GM18909 (cell line): ENCODE results near the gene RHEB.

Source experiments
- ATAC-seq: cut with Tn5 transposase; IDR thresholded peaks from one replicate; pipeline ENCODE4 v1.9.1; 2021; ENCODE audit warnings: mild to moderate bottlenecking; ENCODE audit not compliant: unreplicated experiment, poor library complexity

RHEB gene

DNA sequence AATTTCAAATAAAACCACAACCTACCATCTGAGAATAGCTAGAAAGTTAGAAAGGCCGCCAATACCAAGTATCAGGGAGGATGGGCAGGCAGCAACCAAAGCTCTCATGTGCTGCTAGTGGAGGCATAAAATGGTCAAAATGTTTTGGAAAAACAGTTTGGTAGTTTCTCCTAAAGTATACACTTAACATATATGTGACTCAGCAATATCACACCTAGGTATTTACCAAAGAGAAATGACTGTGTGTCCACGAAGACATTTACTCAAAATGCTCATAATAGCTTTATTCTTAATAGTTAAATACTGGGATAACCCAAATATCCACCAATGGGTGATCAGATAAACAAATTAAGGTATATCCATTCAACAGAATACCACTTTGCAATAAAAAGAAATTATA is 14.3 kb downstream of the RHEB start:
- no peak for ATAC-seq

DNA sequence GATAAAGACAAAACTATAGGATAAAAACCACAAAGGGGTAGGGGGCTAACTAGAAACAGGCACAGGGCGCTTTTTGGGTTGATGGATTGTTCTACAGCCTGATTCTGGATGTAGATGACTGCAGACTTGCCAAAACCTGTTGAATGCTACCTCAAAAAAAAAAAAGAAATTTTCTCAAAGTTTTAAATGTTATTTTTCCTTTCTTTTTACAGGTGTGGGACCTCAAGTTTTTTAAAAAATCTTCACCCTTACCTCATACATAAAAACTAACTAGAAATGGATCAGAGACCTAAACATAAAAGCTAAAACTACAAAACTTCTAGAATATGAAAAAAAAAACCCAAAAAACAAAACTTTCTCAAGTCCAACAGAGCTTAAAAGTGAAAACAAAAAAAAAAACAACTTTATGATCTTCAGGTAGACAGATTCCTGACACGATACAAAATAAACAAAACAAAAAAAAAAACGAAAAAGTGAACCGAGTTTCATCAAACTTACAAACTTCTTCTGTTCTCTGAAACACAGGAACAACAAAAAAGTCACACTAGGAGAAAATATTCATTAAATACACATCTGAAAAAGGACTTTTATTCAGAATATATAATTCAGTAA is 14.9 kb downstream of the RHEB start:
- ATAC-seq, result no peak

DNA sequence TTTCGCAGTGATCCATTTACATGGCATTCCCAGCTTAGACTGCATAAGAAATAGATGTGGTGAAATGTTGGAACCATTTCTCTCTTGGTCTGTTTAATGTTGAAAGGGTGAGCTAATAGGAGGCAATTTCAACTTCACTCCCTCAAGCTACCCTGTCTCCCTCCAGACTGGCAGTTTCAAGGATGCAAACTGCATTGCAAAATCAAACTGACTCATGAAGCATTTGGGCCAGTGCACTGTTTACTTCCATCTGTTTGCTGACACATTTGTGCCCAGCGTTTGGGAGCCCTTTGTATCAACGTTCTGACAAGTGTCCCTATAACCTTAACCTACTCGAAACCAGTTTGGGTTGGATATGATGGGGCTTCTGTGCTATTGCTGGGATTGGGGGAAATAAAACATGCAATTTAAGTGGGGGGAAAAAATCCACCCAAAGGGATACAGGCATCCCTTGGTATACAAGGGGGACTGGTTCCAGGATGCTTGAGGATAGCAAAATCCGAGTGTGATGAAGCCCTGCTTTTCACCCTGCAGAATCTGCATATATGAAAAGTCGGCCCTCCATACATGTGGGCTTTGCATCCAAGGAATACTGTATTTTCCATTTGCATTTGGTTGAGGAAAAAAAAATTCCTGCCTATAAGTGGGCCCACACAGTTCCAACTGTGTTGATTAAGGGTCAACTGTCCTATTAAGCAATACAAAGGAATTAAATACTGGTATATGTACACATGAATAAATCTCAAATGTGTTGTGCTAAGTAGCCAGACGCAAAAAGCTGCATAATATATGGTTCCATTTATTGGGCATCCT is 15.6 kb downstream of the RHEB start:
- no peak for ATAC-seq

DNA sequence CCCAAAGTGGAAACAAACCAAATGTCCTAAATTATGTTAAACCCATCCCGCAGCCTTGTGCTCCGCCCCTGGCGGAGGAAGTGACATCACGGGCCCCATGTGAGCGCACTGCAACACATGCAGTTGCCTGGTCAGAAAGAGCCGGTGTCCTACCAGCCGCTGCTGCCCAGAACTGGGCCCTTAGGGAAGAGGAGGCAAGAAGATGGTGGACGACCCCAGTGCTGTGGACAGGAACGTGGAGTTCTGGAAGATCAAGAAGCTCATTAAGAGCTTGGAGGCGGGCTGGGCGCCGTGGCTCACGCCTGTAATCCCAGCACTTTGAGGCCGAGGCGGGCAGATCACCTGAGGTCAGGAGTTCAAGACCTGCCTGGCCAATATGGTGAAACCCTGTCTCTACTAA is 18.0 kb downstream of the RHEB start:
- no peak for ATAC-seq

DNA sequence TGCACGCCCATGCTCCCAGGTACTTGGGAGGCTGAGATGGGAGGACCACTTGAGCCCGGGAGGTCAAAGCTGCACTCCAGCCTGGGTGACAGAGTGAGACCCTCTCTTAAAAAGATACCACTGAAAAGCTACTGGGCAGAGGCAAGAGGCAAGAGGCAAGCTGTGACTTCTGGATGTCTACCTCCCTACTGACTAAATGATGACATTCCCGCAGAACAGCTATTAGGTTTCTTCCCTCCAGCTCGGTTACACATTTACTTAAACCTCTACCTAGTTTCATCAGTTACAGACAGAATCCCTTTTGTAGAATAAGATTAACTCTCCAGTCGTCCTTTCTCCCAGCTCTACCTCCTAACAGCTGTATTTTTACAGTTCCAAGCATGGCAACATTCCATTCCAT is 21.2 kb downstream of the RHEB start:
- ATAC-seq, result no peak

DNA sequence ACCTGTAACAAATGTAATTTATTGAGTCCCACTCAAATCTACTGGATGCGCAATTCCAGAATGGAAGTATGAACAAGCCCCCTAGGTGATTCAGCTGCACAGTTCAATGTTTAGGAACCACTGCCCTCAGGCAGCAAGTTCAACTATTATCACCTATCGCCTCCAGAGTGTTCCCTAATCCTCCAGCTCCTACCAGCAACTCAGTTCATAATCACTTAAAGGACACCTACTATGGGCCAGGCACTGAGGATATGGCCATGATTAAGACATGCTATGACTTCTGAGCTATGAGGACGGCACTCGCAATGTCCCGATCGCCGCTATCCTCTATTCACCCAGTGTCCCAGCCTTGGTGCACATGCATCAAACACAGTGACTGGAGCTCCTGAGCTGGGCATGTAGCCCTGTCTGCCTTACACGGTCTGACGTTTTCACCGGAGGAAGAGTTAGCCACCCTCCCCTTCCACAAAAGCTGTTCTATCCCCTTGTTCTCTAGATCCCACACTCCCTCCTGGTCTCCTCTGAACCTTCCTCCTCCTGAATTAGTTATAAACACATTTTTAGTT is 22.3 kb downstream of the RHEB start:
- no peak for ATAC-seq

DNA sequence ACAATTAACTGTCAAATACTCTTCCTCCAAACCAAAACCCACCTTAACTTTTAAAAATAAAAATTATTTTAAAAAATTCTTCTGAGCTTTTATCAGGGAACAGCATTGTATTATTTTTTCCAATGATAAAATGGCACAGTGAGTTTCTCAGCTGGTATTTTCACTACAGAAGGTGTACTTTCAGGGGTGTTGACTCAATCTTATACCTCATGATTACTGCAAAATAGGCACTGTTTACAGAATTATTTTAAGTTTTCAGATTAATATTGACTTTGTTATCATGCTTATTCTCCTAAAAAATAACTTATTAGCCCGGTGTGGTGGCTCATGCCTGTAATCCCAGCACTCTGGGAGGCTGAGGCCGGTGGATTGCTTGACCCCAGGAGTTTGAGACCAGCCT is 24.3 kb downstream of the RHEB start:
- ATAC-seq, result no peak

DNA sequence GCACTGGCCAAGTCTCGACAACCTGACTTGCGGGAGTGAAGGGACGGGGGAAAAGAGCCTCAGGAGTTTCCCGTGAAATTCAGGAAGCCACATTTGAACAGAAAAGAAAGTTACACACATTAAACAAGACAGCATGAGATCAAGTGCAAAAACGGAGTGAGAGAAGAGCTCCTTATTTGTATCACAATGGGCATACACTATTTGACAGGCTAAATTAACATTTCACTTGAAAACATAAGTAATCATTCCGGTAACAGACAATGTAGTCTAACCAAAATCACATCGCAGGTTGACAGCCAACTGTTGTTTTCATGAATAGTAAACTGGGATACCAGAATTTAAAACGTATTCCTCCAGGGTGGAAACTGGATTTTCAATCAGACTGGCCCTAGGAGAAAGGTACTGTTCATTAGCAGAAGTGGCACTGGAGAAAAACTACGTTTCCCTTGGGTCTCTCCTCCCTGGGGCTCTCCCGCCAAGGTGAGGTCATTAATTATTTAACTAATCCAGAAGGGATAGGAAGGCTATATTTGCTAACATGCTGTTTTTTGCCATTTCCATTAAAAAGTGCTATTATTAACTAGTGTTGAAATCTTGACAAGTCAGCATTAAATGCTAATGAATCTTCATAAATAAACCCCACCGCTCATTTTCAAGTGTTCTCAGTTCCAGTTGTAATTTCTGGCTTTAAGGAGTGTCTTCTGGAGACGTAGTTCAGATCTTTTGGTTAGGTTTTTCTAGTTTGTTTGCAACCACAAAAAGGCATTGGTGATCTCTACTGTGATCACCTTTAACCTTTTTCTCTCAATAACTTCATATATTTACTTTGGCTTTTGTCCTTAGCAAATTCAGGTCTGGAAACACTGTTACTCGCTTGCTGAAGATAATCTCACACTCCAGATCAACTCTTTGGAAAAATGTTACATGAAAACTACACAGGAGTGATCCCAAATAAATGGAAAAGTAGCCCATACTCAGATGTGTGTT is 25.1 kb downstream of the RHEB start:
- no peak for ATAC-seq

DNA sequence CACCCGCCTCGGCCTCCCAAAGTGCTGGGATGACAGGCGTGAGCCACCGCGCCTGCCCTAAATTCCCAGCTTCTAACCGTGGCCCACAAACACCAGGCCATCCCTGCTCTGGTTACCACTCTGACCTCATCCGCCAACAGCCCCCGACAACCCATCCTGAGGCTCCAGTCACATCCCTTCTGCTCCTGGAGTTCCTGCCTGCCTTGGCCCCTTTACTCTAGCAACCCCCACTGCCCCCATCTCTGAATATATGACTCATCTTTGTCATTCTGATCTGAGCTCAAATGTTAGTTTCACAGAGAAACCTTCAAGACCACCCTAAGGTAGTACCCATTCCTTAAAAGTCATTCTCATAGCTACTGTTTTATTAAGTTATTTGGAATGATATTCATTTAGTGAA is 26.6 kb downstream of the RHEB start:
- ATAC-seq, result no peak

DNA sequence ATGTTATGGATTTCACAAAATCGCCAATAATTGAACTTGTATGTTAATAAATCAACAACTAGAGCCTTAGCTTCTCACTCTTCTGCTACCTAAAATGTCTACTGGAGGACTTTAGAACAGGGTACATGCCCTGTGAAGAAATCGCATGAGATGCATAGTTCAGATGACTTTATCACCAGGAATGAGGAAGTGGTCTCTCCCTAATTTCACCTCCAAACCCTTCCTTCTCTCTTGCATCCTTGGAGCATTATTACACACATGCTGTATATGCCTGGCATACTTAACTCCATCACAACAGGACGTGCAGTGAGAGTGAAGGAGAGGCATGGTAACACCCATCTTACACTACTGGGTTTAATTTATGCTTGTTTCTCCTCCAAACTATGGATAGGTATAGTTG is 27.8 kb downstream of the RHEB start:
- ATAC-seq, result no peak

DNA sequence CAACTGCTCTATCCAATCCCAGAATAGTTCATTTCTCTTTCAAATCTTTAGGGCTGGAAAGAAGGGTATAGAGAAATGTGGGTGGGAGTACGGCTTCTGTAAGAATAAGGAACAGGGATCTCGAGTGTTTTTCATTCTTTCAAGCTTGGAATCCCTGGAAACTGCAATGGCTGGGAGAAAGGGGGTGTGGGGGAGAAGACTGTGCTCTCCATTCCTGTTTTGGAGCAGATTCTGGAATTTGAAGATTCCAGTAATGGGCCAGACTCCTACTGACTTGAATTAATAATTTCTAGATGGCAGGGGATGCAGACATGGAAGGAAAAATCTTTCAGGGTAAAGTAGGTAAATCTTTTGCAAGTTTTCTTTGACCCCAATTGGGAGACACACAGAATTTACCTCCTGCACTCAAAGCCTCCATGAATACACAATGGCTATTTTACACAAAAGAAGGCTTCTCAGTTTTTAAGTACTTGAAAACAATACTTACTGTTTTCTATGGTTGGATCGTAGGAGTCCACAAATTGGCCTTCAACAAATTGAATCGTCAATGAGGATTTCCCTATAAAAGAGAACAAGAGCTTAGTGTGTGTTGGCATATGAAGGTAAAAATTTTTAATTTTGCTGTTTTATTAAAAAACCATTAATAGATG is 29.1 kb downstream of the RHEB start:
- ATAC-seq, result no peak

DNA sequence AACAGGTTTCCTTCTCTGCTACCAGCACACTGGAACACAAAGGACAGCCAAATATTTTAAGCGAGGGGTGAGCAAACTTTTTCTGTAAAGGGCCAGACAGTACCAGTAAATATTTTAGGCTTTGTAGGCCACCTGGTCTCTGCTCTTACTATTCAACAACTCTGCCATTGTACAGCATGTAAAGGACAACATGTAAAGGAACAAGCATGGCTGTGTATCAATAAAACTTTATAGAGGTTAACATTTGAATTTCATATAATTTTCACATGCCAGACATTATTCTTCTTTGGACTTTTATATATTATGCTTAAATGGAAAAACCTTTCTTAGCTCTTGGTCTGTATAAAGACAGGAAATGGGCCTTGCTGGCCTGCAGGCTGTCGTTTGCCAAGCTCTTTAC is 30.2 kb downstream of the RHEB start:
- no peak for ATAC-seq

DNA sequence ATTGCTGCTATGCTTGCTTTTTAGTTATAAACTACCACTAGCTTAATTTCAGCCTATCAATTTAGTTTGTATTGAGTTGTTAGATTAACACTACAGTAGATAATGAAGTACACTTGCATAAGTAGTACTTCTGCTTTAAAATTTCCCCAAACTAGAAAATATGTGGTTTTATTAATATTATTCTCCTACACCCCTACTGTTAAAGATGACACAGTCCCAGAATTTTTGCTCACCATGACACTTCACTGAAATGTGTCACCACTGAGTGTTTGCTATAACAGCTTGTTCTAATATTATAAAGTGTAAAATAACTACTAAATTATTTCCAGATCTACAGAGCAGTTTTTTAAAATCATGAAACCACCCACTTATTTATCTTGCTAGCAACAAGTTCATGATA is 31.6 kb downstream of the RHEB start:
- no peak for ATAC-seq

DNA sequence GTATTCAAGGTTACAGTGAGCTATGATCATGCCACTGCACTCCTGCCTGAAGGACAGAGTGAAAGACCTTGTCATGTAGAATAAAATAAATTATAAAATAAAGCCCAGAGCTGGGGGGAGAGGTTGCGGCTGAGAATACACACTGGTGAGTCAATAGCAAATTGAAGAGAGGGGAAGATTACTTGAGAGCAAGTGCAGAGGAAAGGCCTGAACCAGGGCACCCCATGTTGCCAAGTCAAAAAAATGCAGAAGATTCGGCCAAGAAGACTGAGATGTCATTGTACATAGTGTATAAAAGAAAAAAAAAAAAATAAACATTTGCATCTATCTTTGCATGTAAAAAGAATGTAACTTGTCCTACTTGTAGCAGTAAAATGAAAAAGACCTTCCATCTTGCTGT is 32.5 kb downstream of the RHEB start:
- ATAC-seq, result no peak

DNA sequence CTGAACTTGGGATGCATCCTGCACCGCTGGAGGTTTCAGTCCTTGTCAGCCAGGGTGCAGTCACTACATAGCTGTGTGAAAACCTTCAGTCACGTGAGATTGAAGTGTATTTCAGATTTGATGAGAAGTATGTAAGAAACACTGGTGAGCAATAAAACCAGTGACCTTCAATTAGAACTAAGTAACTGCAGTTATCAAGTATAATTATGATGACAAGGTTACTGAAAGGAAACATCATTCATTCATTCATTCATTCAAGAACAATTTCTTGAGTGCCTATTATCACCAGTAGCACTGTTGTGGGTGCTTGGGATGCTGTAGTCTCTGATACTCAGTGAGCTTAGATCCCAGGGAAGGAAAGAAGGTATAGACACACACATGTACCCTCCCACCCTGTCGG is 33.6 kb downstream of the RHEB start:
- no peak for ATAC-seq

DNA sequence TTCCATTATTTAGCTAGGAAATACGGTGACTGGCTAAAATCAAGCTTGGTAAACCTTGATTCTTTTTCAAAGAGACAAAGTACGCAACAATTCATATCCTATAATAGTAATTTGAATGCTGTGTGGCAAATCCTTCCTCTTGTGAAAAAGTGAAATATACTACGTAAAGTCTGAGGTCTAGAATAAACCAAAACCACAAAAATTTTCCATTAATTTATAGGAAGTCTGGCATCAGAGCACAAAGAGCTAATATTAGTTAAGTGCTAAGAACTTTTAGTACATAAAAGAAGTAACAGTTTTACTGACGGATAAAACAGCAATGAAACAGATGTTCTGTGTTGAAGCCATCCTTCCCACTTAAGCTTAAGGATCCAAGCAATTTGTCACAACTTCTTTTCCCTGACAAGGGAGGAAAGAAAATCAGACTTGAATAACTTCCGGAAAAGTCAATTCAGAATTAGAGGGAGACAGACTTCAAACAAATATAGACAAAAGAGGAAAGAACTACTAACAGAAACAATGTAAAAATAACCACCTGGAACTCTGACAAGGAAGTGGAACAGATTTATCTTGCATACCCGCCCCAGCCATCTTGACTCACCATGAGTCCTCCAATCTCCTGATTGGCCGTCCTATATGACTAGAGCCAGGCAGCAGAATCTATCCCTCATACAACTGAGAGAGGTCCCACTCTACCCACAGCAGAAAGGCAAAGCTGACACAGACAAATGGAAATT is 34.6 kb downstream of the RHEB start:
- ATAC-seq, result no peak

DNA sequence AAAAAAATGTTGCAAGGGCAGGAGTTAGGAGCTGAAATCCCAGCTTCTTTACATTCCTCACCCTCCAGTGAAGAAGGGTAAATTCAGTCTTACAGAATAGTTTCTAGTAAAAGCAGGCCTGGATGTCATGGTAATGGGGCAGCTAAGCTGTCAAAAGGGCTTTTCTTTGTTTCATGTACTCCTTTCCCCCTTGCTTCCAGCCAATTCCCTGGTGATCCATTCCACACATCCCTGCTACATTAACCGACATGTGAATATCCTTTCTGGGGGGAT is 36.0 kb downstream of the RHEB start:
- ATAC-seq, result no peak

DNA sequence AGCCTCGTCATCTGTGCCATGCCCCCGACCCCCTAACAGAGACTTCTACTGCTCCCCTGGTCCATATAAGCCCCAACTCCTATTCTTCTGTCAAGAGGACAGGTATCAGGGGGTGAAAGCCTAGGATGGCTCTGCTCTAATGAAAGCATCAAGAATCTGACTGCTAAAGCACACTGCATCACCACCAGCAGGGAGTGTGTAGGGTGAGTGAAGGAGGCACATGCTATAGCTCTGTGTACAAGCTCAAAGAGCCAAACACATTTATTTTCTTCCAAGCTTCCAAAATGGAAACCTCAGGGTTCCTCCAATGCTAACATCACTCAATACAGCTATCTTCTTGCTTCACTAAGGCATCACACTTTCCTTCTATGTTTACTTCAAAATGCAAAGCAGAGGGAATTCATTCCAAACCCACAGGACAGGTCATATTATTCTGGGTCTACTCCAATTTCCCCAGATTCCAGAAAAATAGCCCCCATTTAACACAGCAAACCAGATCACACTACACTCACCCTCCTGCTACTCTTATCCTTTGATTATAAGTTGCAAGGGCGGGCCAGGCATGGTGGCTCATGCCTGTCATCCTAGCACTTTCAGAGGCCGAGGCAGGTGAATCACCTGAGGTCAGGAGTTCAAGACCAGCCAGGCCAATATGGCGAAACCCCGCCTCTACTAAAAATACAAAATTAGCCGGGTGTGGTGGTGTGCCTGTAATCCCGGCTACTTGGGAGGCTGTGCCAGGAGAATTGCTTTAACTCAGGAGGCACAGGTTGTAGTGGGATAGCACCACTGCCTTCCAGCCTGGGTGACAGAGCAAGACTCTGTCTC is 36.6 kb downstream of the RHEB start:
- no peak for ATAC-seq
